ENCODE data around the gene LPCAT1. TPM values are rescaled to one million over a fixed set of nuclear protein-coding genes. Genes with fewer than 3 reads are reported as not detected.
"Not testable (repeated sequence)": the region's sequence is repeated elsewhere in the genome, so short reads cannot be mapped to it uniquely, and the experiment has no call there.

Gene LPCAT1
- total RNA-seq, 2 donors from 2014 or later: 38.5 to 62.7 TPM

- not testable (repeated sequence) for H3K4me1 Mint-ChIP-seq; H3K9me3 Mint-ChIP-seq; H3K36me3 Mint-ChIP-seq (ENCODE audit: low read depth); ATAC-seq (replicated peaks); H3K4me3 Mint-ChIP-seq; H3K27ac Mint-ChIP-seq
- peaks cover 30% of the 10 kb centered on the region for H3K27me3 Mint-ChIP-seq
These were observed 36.7 kb upstream of the LPCAT1 start for GRCh38 chr5:1560499-1560898.

- Mint-ChIP-seq H3K36me3 (ENCODE audit: low read depth) (no peaks in the 10 kb centered on the region), H3K4me1 (no peaks in the 10 kb centered on the region), H3K9me3 (no peaks in the 10 kb centered on the region), H3K27ac (no peak overlapping the region), H3K4me3 (no peak overlapping the region), H3K27me3 (peaks cover 33% of the 10 kb centered on the region)
- no peak for ATAC-seq (replicated peaks)
These were observed 35.2 kb upstream of the LPCAT1 start for GRCh38 chr5:1558944-1559343.

DNA sequence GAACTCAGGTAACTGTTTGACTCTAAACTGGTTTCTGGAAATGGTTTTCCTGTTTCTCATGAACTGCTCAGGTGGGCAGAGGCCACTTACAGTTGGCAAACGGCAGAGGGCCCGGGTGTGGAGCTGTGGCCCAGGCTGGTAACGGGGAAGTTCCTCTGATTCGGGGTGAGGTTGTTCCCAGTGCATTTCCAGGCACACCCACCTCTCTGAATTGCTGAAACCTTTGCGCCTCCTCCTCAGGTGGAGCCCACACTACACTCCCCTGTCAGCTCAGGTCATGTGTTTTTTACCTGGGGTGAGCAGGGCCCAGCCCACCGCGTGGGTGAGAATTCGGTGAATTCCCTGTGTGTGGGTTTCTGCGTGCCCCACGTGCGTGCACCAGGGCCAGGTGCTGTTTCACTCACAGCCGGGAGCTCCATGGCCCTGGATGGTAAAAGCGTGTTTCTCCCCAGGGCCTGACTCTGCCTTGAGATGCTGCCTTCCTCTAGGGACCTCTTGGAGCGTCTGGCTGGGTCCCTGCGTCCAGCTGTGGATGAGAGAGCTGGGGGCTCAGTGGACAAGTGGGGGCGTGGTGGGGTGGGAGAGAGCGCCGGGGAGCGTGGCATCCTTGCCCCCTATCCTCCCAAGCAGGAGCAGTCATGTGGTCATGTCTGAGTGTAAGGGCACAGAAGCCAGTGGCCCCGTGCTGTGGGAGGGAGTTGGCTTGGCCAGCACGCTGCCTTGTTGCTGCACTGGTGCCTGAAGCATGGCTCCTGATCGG, 33.5 kb upstream of the LPCAT1 start:
- Mint-ChIP-seq H3K27ac (no peak overlapping the region), H3K9me3 (no peaks in the 10 kb centered on the region), H3K36me3 (ENCODE audit: low read depth) (no peaks in the 10 kb centered on the region), H3K27me3 (peaks cover 30% of the 10 kb centered on the region), H3K4me3 (no peak overlapping the region), H3K4me1 (no peaks in the 10 kb centered on the region)
- ATAC-seq (replicated peaks): no peak

- ATAC-seq (replicated peaks): no peak
- Mint-ChIP-seq H3K9me3 (no peaks in the 10 kb centered on the region), H3K27ac (no peak overlapping the region), H3K4me1 (no peaks in the 10 kb centered on the region), H3K4me3 (no peak overlapping the region), H3K27me3 (peaks cover 25% of the 10 kb centered on the region), H3K36me3 (ENCODE audit: low read depth) (no peaks in the 10 kb centered on the region)
These were observed 32.3 kb upstream of the LPCAT1 start for GRCh38 chr5:1555808-1556731.

GRCh38 chr5:1555011-1555807, 31.4 kb upstream of the LPCAT1 start:
- Mint-ChIP-seq H3K27me3 (peaks cover 22% of the 10 kb centered on the region), H3K27ac (no peak overlapping the region), H3K4me1 (no peaks in the 10 kb centered on the region), H3K9me3 (no peaks in the 10 kb centered on the region), H3K4me3 (no peak overlapping the region), H3K36me3 (ENCODE audit: low read depth) (no peaks in the 10 kb centered on the region)
- no peak for ATAC-seq (replicated peaks)

DNA sequence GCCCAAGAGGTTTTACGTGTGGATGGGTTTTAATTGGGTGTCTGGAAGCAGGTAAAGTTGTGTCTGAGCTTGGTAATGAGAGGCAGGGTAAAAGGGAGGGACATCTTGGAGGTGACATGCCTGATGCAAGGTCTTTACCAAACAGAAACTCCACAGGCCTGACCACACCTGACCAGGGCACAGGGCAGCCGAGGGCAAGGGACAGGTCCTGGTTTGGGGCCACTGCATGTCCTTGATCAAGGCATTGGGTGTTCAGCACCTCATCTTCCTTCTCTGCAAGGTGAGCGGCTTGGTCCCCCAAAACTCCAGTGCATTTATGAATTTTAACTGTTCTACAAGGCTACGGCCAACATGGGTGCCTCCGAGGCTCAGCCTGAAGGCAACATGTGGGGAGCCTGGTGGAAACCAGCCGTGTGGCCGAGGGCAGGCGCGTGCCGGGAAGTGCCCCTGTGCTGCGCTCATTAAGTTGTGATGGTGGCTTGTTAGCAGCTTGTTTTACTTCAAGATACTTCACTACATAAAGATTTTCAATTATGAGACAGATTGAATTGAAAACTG, 30.7 kb upstream of the LPCAT1 start:
- ATAC-seq (replicated peaks): no peak
- Mint-ChIP-seq H3K4me1 (no peaks in the 10 kb centered on the region), H3K9me3 (no peaks in the 10 kb centered on the region), H3K27ac (no peak overlapping the region), H3K27me3 (peaks cover 18% of the 10 kb centered on the region), H3K36me3 (ENCODE audit: low read depth) (no peaks in the 10 kb centered on the region), H3K4me3 (no peak overlapping the region)

DNA sequence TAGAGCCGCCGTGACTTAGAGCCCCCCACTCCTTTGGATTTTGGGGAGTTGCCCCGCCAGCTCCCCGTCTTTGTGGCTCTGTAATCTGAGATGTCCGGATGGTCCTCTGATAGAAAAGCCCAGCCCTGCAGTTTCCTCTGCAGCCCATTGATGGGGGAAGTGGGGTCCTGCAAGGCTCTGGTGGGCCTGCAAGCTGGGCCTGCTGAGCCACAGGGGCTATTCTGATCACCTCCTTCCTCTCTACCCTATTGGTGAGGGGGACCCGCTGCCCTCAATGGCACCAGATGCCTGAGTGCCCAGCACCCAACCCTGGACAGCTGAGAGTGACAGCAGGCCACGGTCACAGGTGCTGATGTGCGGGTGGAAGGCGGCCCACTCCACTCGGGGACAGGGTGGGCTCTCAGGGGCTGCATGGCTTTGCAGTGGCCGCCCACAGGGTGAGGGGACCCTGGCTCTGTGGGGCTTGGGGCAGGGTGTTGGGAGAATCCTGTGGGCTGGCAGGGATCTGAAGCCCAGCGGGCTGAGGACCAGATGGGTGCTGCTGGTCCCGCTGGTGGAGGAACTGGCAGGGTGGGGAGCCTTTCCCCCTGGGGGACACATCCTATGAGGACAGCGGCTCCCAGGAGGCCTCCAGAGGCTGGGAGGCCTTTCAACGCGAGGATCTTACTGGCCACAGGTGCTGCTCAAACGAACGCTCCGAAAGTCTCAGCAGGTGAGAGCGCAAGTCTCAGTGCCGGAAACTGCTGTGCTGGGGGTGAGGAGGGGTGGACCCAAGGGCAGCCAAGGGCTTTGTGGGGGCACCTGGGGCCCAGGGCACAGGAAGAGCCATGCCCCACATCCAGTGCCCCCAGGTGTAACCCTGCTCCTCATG, 30.0 kb upstream of the LPCAT1 start:
- H3K9me3 Mint-ChIP-seq: no peaks in the 10 kb centered on the region
- H3K27me3 Mint-ChIP-seq: peaks cover 14% of the 10 kb centered on the region
- no peaks in the 10 kb centered on the region for H3K4me1 Mint-ChIP-seq
- H3K27ac Mint-ChIP-seq: no peak overlapping the region
- H3K36me3 Mint-ChIP-seq (ENCODE audit: low read depth): no peaks in the 10 kb centered on the region
- no peak overlapping the region for H3K4me3 Mint-ChIP-seq
- ATAC-seq (replicated peaks): no peak

GRCh38 chr5:1552521-1553255, 28.9 kb upstream of the LPCAT1 start:
- no peaks in the 10 kb centered on the region for H3K36me3 Mint-ChIP-seq (ENCODE audit: low read depth)
- no peak overlapping the region for H3K27ac Mint-ChIP-seq
- ATAC-seq (replicated peaks): no peak
- peaks cover 12% of the 10 kb centered on the region for H3K27me3 Mint-ChIP-seq
- H3K4me1 Mint-ChIP-seq: no peaks in the 10 kb centered on the region
- H3K4me3 Mint-ChIP-seq: no peak overlapping the region
- H3K9me3 Mint-ChIP-seq: no peaks in the 10 kb centered on the region

DNA sequence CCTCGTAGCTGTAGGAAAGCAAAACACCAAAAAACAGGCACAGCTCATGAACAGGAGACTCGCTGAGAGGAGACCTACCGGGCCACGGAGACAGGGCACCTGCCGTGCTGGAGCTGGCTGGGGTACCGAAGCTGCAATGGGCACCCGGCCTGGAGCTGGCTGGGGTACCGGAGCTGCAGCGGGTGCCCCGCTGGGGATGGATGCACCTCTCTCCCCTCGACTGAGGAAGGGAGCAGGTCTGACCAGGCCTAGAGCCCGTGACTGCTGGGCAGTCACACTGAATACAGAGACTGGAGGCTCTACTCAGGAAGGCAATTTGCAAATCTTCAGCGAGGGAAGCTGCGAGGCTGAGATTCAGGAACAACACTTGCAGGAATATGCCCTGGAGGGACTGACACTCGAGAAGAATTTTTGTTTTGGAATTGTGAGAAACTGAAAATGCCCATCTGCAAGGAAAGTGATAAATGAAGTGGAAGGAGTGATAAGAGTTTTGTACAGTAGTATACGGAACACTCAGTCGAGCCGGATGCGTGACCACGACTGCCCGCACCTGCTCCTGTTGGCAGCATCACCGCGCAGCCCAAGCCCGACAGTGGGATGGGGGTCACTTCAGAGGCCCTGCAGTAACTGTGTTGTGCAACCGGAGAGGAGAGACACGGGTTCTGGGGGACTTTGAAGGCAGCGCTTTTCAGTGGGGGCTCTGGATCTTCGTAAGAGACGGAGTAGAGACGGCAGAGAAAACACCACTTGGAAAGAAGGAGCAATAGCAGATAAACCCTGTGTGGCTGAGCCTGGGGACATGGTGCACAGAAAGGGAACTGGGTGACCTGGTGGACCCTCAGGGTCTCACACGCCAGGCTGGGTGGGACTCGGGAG, 27.9 kb upstream of the LPCAT1 start:
- no peaks in the 10 kb centered on the region for H3K9me3 Mint-ChIP-seq
- H3K4me1 Mint-ChIP-seq: no peaks in the 10 kb centered on the region
- H3K4me3 Mint-ChIP-seq: no peak overlapping the region
- peaks cover 12% of the 10 kb centered on the region for H3K27me3 Mint-ChIP-seq
- H3K36me3 Mint-ChIP-seq (ENCODE audit: low read depth): no peaks in the 10 kb centered on the region
- H3K27ac Mint-ChIP-seq: no peak overlapping the region
- ATAC-seq (replicated peaks): no peak

GRCh38 chr5:1550287-1551076, 26.7 kb upstream of the LPCAT1 start:
- H3K9me3 Mint-ChIP-seq: no peaks in the 10 kb centered on the region
- H3K4me3 Mint-ChIP-seq: no peak overlapping the region
- H3K4me1 Mint-ChIP-seq: peaks cover 3% of the 10 kb centered on the region
- no peak overlapping the region for H3K27ac Mint-ChIP-seq
- ATAC-seq (replicated peaks): no peak
- H3K27me3 Mint-ChIP-seq: peaks cover 12% of the 10 kb centered on the region
- no peaks in the 10 kb centered on the region for H3K36me3 Mint-ChIP-seq (ENCODE audit: low read depth)

DNA sequence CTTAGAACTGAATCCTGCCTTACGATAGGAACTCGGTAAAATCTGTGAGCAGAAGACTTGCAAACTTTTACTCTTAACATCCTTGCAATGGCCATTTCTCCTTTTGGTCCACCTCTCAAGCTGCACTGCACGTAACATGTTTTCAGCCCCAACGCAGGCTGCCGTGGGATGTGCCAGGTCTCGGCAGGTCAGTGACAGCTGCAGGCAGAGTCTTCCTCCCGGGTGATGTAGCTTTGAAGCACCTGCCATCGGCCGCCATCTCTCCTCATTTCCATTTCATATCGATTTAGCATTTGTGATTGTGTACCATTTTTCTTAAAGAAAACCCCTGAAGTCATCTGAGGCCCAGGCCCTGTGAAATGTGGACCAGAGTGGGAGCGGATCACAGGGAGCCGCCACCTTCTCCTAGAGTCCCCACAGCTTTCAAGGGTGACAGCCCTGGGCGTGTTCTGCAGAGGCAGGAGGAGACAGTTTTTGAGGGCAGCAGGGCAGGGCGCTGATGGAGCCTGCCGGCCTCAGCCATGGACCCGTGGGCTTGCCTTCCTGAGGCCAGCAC, 25.8 kb upstream of the LPCAT1 start:
- no peak overlapping the region for H3K27ac Mint-ChIP-seq
- H3K36me3 Mint-ChIP-seq (ENCODE audit: low read depth): no peaks in the 10 kb centered on the region
- H3K4me1 Mint-ChIP-seq: peaks cover 6% of the 10 kb centered on the region
- no peak for ATAC-seq (replicated peaks)
- H3K9me3 Mint-ChIP-seq: no peaks in the 10 kb centered on the region
- H3K4me3 Mint-ChIP-seq: no peak overlapping the region
- H3K27me3 Mint-ChIP-seq: peaks cover 12% of the 10 kb centered on the region

All from activated T-helper 17 cell treated with anti-CD3 and anti-CD28 coated beads, Interleukin-2, amount 50 U/mL, for 72 hours (primary cell).